ENCODE results near the gene SORCS3. TPM values are rescaled to one million over a fixed set of nuclear protein-coding genes. Genes with fewer than 3 reads are reported as not detected.
A peak's percentile ranks its signal among the peaks of the same experiment; 100 is the strongest.

Gene SORCS3
- total RNA-seq, 2 donors from 2014 or later = not detected

GRCh38 chr10:104735757-104736391 is 94.8 kb downstream of the SORCS3 start:
- peak in 1 of 2 donors; percentile 42 for ATAC-seq
- intact Hi-C loops (cut with DNase I) = no loop called here

GRCh38 chr10:104741127-104741526 is 100.0 kb downstream of the SORCS3 start:
- intact Hi-C loops (cut with DNase I) = no loop called here
- DNase-seq = no peak

More at GRCh38 chr10:104735757-104736391, 94.8 kb downstream of the SORCS3 start:
- DNase-seq = no peak

GRCh38 chr10:104744052-104744451 is 103.0 kb downstream of the SORCS3 start:
- DNase-seq (no peak), ATAC-seq (no peak)
- intact Hi-C loops (cut with DNase I) = no loop called here

More at GRCh38 chr10:104741127-104741526, 100.0 kb downstream of the SORCS3 start:
- ATAC-seq = no peak

- no peak for DNase-seq
- ATAC-seq = no peak
- intact Hi-C loops (cut with DNase I) = loop anchor here in 1 of 2 donors (10.0 kb wide), 1 partner anchor 95 kb away; no protein-coding TSS in a partner anchor
Observed at GRCh38 chr10:104750291-104750690, 109.2 kb downstream of the SORCS3 start.

- ATAC-seq (no peak), DNase-seq (no peak)
- intact Hi-C loops (cut with DNase I) = no loop called here
Observed at GRCh38 chr10:104762793-104763192, 121.7 kb downstream of the SORCS3 start.

GRCh38 chr10:104766341-104766740 is 125.3 kb downstream of the SORCS3 start:
- DNase-seq (no peak), ATAC-seq (peak in 1 of 2 donors; percentile 44)
- intact Hi-C loops (cut with DNase I) = no loop called here

- no peak for DNase-seq
- ATAC-seq = no peak
- intact Hi-C loops (cut with DNase I) = no loop called here
Observed at GRCh38 chr10:104767282-104767681, 126.2 kb downstream of the SORCS3 start.

- DNase-seq (no peak), ATAC-seq (no peak)
- intact Hi-C loops (cut with DNase I) = no loop called here
Observed at GRCh38 chr10:104767745-104768144, 126.7 kb downstream of the SORCS3 start.

- intact Hi-C loops (cut with DNase I) = no loop called here
- DNase-seq = no peak
- no peak for ATAC-seq
Observed at GRCh38 chr10:104773105-104773504, 132.0 kb downstream of the SORCS3 start.

- intact Hi-C loops (cut with DNase I) = no loop called here
- ATAC-seq (no peak), DNase-seq (no peak)
Observed at GRCh38 chr10:104774234-104774633, 133.1 kb downstream of the SORCS3 start.

- no peak for ATAC-seq
- DNase-seq = no peak
- intact Hi-C loops (cut with DNase I) = loop anchor here in 1 of 2 donors (5.0 kb wide), 1 partner anchor 125 kb away; no protein-coding TSS in a partner anchor
Observed at GRCh38 chr10:104777086-104777799, 136.2 kb downstream of the SORCS3 start.

- intact Hi-C loops (cut with DNase I) = loop anchor here in 1 of 2 donors (5.0 kb wide), 1 partner anchor 126 kb away; no protein-coding TSS in a partner anchor
- ATAC-seq = no peak
Observed at GRCh38 chr10:104778371-104778770, 137.3 kb downstream of the SORCS3 start.

GRCh38 chr10:104779701-104780100 is 138.6 kb downstream of the SORCS3 start:
- DNase-seq (no peak), ATAC-seq (no peak)
- intact Hi-C loops (cut with DNase I) = loop anchor here in 1 of 2 donors (5.0 kb wide), 1 partner anchor 127 kb away; no protein-coding TSS in a partner anchor

More at GRCh38 chr10:104778371-104778770, 137.3 kb downstream of the SORCS3 start:
- no peak for DNase-seq

- DNase-seq = no peak
- peak in 1 of 2 donors; percentile 19 for ATAC-seq
- intact Hi-C loops (cut with DNase I) = no loop called here
Observed at GRCh38 chr10:104780165-104780564, 139.1 kb downstream of the SORCS3 start.

GRCh38 chr10:104780946-104781595 is 140.0 kb downstream of the SORCS3 start:
- DNase-seq = no peak
- ATAC-seq = no peak
- intact Hi-C loops (cut with DNase I) = no loop called here

GRCh38 chr10:104784452-104784851 is 143.4 kb downstream of the SORCS3 start:
- DNase-seq (no peak), ATAC-seq (no peak)
- intact Hi-C loops (cut with DNase I) = no loop called here

GRCh38 chr10:104791471-104791870 is 150.4 kb downstream of the SORCS3 start:
- intact Hi-C loops (cut with DNase I) = no loop called here
- DNase-seq = no peak
- ATAC-seq = no peak

GRCh38 chr10:104795411-104795810 is 154.3 kb downstream of the SORCS3 start:
- ATAC-seq = no peak
- intact Hi-C loops (cut with DNase I) = no loop called here
- no peak for DNase-seq

- DNase-seq (no peak), ATAC-seq (no peak)
- intact Hi-C loops (cut with DNase I) = no loop called here
Observed at GRCh38 chr10:104796823-104797222, 155.7 kb downstream of the SORCS3 start.

GRCh38 chr10:104802941-104803340 is 161.9 kb downstream of the SORCS3 start:
- DNase-seq (no peak), ATAC-seq (no peak)
- intact Hi-C loops (cut with DNase I) = no loop called here

Data from left cardiac atrium (tissue), 4 donors.